ENCODE measurements around the gene PCYT1A. TPM values are rescaled to one million over a fixed set of nuclear protein-coding genes. Genes with fewer than 3 reads are reported as not detected.

PCYT1A gene
- 10 to 100 TPM; 51.3 to 69.3 TPM for total RNA-seq
- 66.0 TPM for polyA plus RNA-seq (ENCODE audit: insufficient read depth, low read depth, low replicate concordance)
- long read RNA-seq, donor 1, partial matches to known transcripts, result 35 of 40 reads
- long read RNA-seq, donor 1, other reads (novel, unspliced or antisense), result 0 of 40 reads
- long read RNA-seq, donor 2, transcript PCYT1A-206 (9 exons, 1,482 nt), result major isoform, 6 of 10 reads
- long read RNA-seq, donor 2, partial matches to known transcripts, result 0 of 10 reads
- long read RNA-seq, donor 2, other reads (novel, unspliced or antisense), result 0 of 10 reads

- WGBS, 2 donors, result 0% methylated on average over 22 to 55 of the region's 55 CpGs
- intact Hi-C loops (cut with DNase I; ENCODE audit: low total_unique reads), result no loop called here
- H3K4me3 ChIP-seq, result peak within 1 kb of the TSS; percentile 84 to 89
- no peaks in the 10 kb centered on the region for H3K9me3 ChIP-seq
- H3K27me3 ChIP-seq, result no peaks in the 10 kb centered on the region
- DNase-seq, result peak; percentile 97
- H3K27ac ChIP-seq, result peak within 1 kb of the TSS; percentile 89 to 92
- peak in 1 of 3 experiments; percentile 2 for TF ChIP-seq CTCF (IDR thresholded peaks at IDR 0.05)
- no peak for TF ChIP-seq POLR2A (IDR thresholded peaks at IDR 0.05)
- no peaks in the 10 kb centered on the region for H3K36me3 ChIP-seq (ENCODE audit: low read depth, missing control alignments)
- H3K4me1 ChIP-seq, result peaks cover 32% of the 10 kb centered on the region
Observed at GRCh38 chr3:196287440-196288140, at the start of gene PCYT1A. TSS of gene PCYT1A (minus strand) at chr3:196287726. CDS start at chr3:196270531, 17,195 bp downstream.

DNA sequence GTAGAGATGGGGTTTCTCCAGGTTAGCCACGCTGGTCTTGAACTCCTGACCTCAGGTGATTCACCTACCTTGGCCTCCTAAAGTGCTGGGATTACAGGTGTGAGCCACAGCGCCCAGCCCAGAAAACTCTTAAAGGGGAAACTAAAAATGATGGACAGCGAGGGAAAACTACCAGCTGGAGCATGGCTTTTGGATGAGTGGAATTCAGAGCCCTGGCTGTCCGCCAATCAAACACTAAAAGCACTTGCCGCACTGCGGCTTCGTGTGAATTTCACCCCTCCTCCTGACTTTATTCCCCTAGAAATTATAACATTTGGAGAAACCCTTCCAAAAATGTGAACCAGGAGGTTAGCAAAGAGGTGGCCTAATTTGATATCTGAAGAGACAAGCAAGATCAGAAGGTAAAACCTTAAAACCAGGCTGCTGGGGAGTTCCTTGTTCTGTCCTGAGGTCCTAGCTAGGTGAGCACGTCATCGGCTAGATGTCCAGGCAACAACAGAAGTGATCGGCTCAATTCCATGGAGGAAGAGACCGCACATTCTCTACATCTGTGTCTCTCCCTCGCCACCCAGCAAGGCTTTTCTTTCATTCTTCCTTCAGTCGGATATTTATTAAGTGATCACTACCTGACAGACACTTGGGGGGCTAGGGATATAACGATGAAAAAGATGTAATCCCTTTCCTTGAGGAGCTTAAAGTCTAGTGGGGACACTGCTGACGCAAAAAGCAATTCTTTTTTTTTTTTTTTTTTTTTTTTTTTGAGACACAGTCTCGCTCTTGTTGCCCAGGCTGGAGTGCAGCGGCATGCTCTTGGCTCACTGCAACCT is 49.0 kb upstream of the PCYT1A start:
- H3K36me3 ChIP-seq (ENCODE audit: low read depth, missing control alignments), result no peaks in the 10 kb centered on the region
- peak overlapping the region; percentile 15 to 49 for H3K4me3 ChIP-seq
- intact Hi-C loops (cut with DNase I; ENCODE audit: low total_unique reads), result no loop called here
- no peaks in the 10 kb centered on the region for H3K9me3 ChIP-seq
- WGBS, 2 donors, result 58 to 62% methylated on average over 17 of the region's 17 CpGs
- TF ChIP-seq POLR2A (IDR thresholded peaks at IDR 0.05), result no peak
- TF ChIP-seq CTCF (IDR thresholded peaks at IDR 0.05), result no peak
- H3K27me3 ChIP-seq, result no peaks in the 10 kb centered on the region
- DNase-seq, result no peak
- H3K27ac ChIP-seq, result no peak overlapping the region
- no peaks in the 10 kb centered on the region for H3K4me1 ChIP-seq

GRCh38 chr3:196335503-196335948 is 48.0 kb upstream of the PCYT1A start:
- intact Hi-C loops (cut with DNase I; ENCODE audit: low total_unique reads), result no loop called here
- DNase-seq, result no peak
- Histone ChIP-seq H3K36me3 (ENCODE audit: low read depth, missing control alignments) (no peaks in the 10 kb centered on the region), H3K9me3 (no peaks in the 10 kb centered on the region), H3K27ac (no peak overlapping the region), H3K4me1 (no peaks in the 10 kb centered on the region), H3K27me3 (no peaks in the 10 kb centered on the region), H3K4me3 (no peak overlapping the region)
- WGBS, 2 donors, result 37 to 46% methylated on average over 12 of the region's 12 CpGs
- TF ChIP-seq POLR2A (IDR thresholded peaks at IDR 0.05) (no peak), CTCF (IDR thresholded peaks at IDR 0.05) (no peak)

DNA sequence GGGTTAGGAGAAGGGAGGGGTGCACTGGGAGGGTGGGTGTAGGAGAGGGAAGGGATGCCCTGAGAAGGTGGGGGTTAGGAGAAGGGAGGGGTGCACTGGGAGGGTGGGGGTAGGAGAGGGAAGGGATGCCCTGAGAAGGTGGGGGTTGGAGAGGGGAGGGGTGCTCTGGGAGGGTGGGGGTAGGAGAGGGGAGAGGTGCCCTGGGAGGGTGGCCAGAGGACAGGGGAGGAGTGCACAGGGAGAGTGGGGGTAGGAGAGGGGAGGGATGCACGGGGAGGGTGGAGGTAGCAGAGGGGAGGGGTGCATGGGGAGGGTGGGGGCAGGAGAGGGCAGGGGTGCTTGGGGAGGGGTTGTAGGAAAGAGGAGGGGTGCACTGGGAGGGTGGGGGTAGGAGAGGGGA is 47.5 kb upstream of the PCYT1A start:
- Histone ChIP-seq H3K9me3 (no peaks in the 10 kb centered on the region), H3K4me1 (no peaks in the 10 kb centered on the region), H3K27me3 (no peaks in the 10 kb centered on the region), H3K4me3 (no peak overlapping the region), H3K36me3 (ENCODE audit: low read depth, missing control alignments) (no peaks in the 10 kb centered on the region), H3K27ac (no peak overlapping the region)
- intact Hi-C loops (cut with DNase I; ENCODE audit: low total_unique reads), result no loop called here
- 17 to 40% methylated on average over 1 of the region's 1 CpG for WGBS, 2 donors
- TF ChIP-seq CTCF (IDR thresholded peaks at IDR 0.05) (no peak), POLR2A (IDR thresholded peaks at IDR 0.05) (no peak)
- no peak for DNase-seq

All from testis (tissue), 5 donors.